Hepatocyte (in vitro differentiated cells): ENCODE data around the gene ZNF865.

ENCODE experiments used
- CTCF ChIP-seq: fragments of 200-600 bp; sonication (generic); IDR thresholded peaks from 2 replicates; pipeline ENCODE4 v1.5.1; 2016; ENCODE audit warnings: antibody characterized with exemption, mild to moderate bottlenecking; ENCODE audit not compliant: poor library complexity
- EZH2 ChIP-seq: fragments of 200-600 bp; sonication (generic); IDR thresholded peaks from 2 replicates; pipeline ENCODE4 v1.6.1; 2016; ENCODE audit warnings: antibody characterized with exemption, mild to moderate bottlenecking, borderline replicate concordance

GRCh38 chr19:55642153-55643002 is 36.9 kb downstream of the ZNF865 start:
- TF ChIP-seq CTCF (no peak), EZH2 (no peak)
